PC-9 (cell line): Measurements from ENCODE around the gene TBX18. TPM values are rescaled to one million over a fixed set of nuclear protein-coding genes. Genes with fewer than 3 reads are reported as not detected.
A peak's percentile ranks its signal among the peaks of the same experiment; 100 is the strongest.

Source experiments
- BruUV-seq: library from RNA; stranded (reverse); fragments of 400-500 nt; replicated peaks from 2 replicates; lab custom pipeline; 2021; lab: Mats Ljungman, UMichigan
- CTCF ChIA-PET: fragments of 300-600 bp; sonication (Branson Sonifier 250); formaldehyde crosslinking; loops from one replicate; lab custom pipeline; 2022; ENCODE audit warnings: antibody characterized with exemption; lab: Charles Lee
- POLR2A ChIA-PET: fragments of 300-600 bp; sonication (Branson Sonifier 250); formaldehyde crosslinking; loops from one replicate; lab custom pipeline; 2022; ENCODE audit warnings: antibody characterized with exemption; ENCODE audit not compliant: unreplicated experiment; lab: Charles Lee
- DNase-seq, 2 experiments: peaks; one replicate each; pipeline versions ENCODE4 v3.0.0 to v3.0.0-alpha.2; 2015 to 2022; ENCODE audit warnings: mixed read lengths in 1 of 2
- H2AFZ ChIP-seq: fragments of 200-600 bp; sonication (generic); 2 replicates; pipeline ENCODE4 v1.8.1; 2017; ENCODE audit warnings: antibody characterized with exemption
- H3F3A ChIP-seq: fragments of 200-600 bp; sonication (generic); 2 replicates; pipeline ENCODE4 v1.8.1; 2017; ENCODE audit warnings: antibody characterized with exemption, mild to moderate bottlenecking, low read depth; ENCODE audit not compliant: insufficient read depth
- H3K27ac ChIP-seq: fragments of 200-600 bp; sonication (generic); 2 replicates; pipeline ENCODE4 v1.6.1; 2016; ENCODE audit warnings: mixed run types
- H3K27me3 ChIP-seq: fragments of 200-600 bp; sonication (generic); 2 replicates; pipeline ENCODE4 v1.6.1; 2016; ENCODE audit warnings: low read depth, mixed run types; ENCODE audit not compliant: insufficient read depth
- H3K36me3 ChIP-seq: fragments of 200-600 bp; sonication (generic); 2 replicates; pipeline ENCODE4 v1.6.1; 2016; ENCODE audit warnings: low read depth, mixed run types
- H3K4me1 ChIP-seq: fragments of 200-600 bp; sonication (generic); replicated peaks from 2 replicates; pipeline ENCODE4 v1.6.1; 2016; ENCODE audit warnings: mixed run types; ENCODE audit not compliant: insufficient read depth
- H3K4me2 ChIP-seq: fragments of 200-600 bp; sonication (generic); 2 replicates; pipeline ENCODE4 v1.6.1; 2017; ENCODE audit warnings: mixed run types
- H3K4me3 ChIP-seq: fragments of 200-600 bp; sonication (generic); 2 replicates; pipeline ENCODE4 v1.6.1; 2016; ENCODE audit warnings: mixed run types
- H3K79me2 ChIP-seq: fragments of 200-600 bp; sonication (generic); 2 replicates; pipeline ENCODE4 v1.6.1; 2017; ENCODE audit warnings: low read depth, mixed run types
- H3K9me2 ChIP-seq: fragments of 200-600 bp; sonication (generic); 2 replicates; pipeline ENCODE4 v1.8.1; 2017; ENCODE audit warnings: mild to moderate bottlenecking; ENCODE audit not compliant: insufficient read depth
- H3K9me3 ChIP-seq: fragments of 200-600 bp; sonication (generic); 2 replicates; pipeline ENCODE4 v1.8.1; 2016; ENCODE audit warnings: low read depth; ENCODE audit not compliant: insufficient read depth
- H4K20me1 ChIP-seq: fragments of 200-600 bp; sonication (generic); 2 replicates; pipeline ENCODE4 v1.8.1; 2017; ENCODE audit not compliant: insufficient read depth
- CTCF ChIP-seq: fragments of 200-600 bp; sonication (generic); conservative IDR thresholded peaks from 2 replicates; pipeline ENCODE4 v1.6.1; 2017; ENCODE audit warnings: mixed run types, antibody characterized with exemption, mild to moderate bottlenecking, moderate library complexity
- EZH2 ChIP-seq: fragments of 200-600 bp; sonication (generic); IDR thresholded peaks from 2 replicates; pipeline ENCODE4 v1.8.0; 2017; ENCODE audit warnings: antibody characterized with exemption, low read depth
- intact Hi-C: fragments of 100-400 bp; cut with micrococcal nuclease; formaldehyde crosslinking; loops from one replicate; pipeline ENCODE4 v1.10.0; 2022; ENCODE audit not compliant: unreplicated experiment
- total RNA-seq: library from RNA; stranded (reverse); gene quantifications from 2 replicates; pipeline ENCODE4 v1.2.3, GENCODE V29; 2021

Gene TBX18
- total RNA-seq, 1 experiment from 2014 or later: not detected

- DNase-seq: no peak
- no peaks in the 10 kb centered on the region for H3K79me2 ChIP-seq
- no peaks in the 10 kb centered on the region for H3K4me1 ChIP-seq
- no TSS peak for BruUV-seq
- no peak overlapping the region for H3K4me3 ChIP-seq
- H3K4me2 ChIP-seq: no peak overlapping the region
- intact Hi-C loops: no loop called here
- H3K9me2 ChIP-seq: no peaks in the 10 kb centered on the region; the same call in 1 of the 2 replicates
- no peaks in the 10 kb centered on the region for H3F3A ChIP-seq
- no peak overlapping the region for H3K27ac ChIP-seq
- no peak for TF ChIP-seq EZH2
- TF ChIP-seq CTCF: no peak
- H3K36me3 ChIP-seq: no peaks in the 10 kb centered on the region
- H3K27me3 ChIP-seq: no peaks in the 10 kb centered on the region
- ChIA-PET POLR2A (no interaction called here), CTCF (no interaction called here)
- H2AFZ ChIP-seq: no peak overlapping the region
- H3K9me3 ChIP-seq: no peaks in the 10 kb centered on the region
- no peaks in the 10 kb centered on the region for H4K20me1 ChIP-seq
These were observed 77.0 kb downstream of the TBX18 start for GRCh38 chr6:84687431-84687830.

GRCh38 chr6:84685983-84686584 is 78.3 kb downstream of the TBX18 start:
- no peaks in the 10 kb centered on the region for H3K4me1 ChIP-seq
- no peaks in the 10 kb centered on the region for H3K79me2 ChIP-seq
- DNase-seq: no peak
- no peak overlapping the region for H3K4me3 ChIP-seq
- intact Hi-C loops: no loop called here
- TF ChIP-seq CTCF: peak; percentile 68
- no peak for TF ChIP-seq EZH2
- no peaks in the 10 kb centered on the region for H3F3A ChIP-seq
- no peaks in the 10 kb centered on the region for H3K9me2 ChIP-seq
- H3K4me2 ChIP-seq: no peak overlapping the region
- BruUV-seq: no TSS peak
- H2AFZ ChIP-seq: no peak overlapping the region
- H3K9me3 ChIP-seq: no peaks in the 10 kb centered on the region
- no peaks in the 10 kb centered on the region for H3K27me3 ChIP-seq
- H3K27ac ChIP-seq: no peak overlapping the region
- no peaks in the 10 kb centered on the region for H3K36me3 ChIP-seq
- POLR2A ChIA-PET: interaction anchor here (0.7 kb wide), 1 partner anchor 40 kb away, joined by 3 read pairs; no protein-coding TSS in a partner anchor
- no peaks in the 10 kb centered on the region for H4K20me1 ChIP-seq
- CTCF ChIA-PET: interaction anchor here (0.6 kb wide), 1 partner anchor 108 kb away, joined by 3 read pairs; no protein-coding TSS in a partner anchor

- CTCF ChIA-PET: no interaction called here
- BruUV-seq: no TSS peak
- no peaks in the 10 kb centered on the region for H3K9me2 ChIP-seq
These were observed 82.6 kb downstream of the TBX18 start for GRCh38 chr6:84681693-84682326.

More at GRCh38 chr6:84681693-84682326, 82.6 kb downstream of the TBX18 start:
- TF ChIP-seq CTCF: no peak
- no peak for TF ChIP-seq EZH2
- Histone ChIP-seq H3K4me2 (no peak overlapping the region), H3K4me1 (no peaks in the 10 kb centered on the region), H3K27ac (no peak overlapping the region), H3K79me2 (no peaks in the 10 kb centered on the region), H4K20me1 (no peaks in the 10 kb centered on the region), H3K36me3 (no peaks in the 10 kb centered on the region), H2AFZ (no peak overlapping the region), H3K4me3 (no peak overlapping the region), H3K27me3 (no peaks in the 10 kb centered on the region), H3F3A (no peaks in the 10 kb centered on the region), H3K9me3 (no peaks in the 10 kb centered on the region)
- POLR2A ChIA-PET: no interaction called here
- intact Hi-C loops: no loop called here
- DNase-seq: no peak
